K562 (cell line): Measurements from ENCODE around the gene SHFL. TPM values are rescaled to one million over a fixed set of nuclear protein-coding genes. Genes with fewer than 3 reads are reported as not detected.

Source experiments
- ATAC-seq: fragments of 200-7000 bp; cut with Tn5 transposase; 3 replicates; pipeline ENCODE4 v1.9.1; 2020; ENCODE audit warnings: moderate library complexity
- BruUV-seq: library from RNA; stranded (reverse); fragments of 400-500 nt; replicated peaks from 2 replicates; lab custom pipeline; 2021; lab: Mats Ljungman, UMichigan
- CTCF ChIA-PET: fragments of 300-600 bp; formaldehyde crosslinking; extraction: SDS; loops from one replicate; lab custom pipeline; 2021; ENCODE audit warnings: low intra/inter-chr PET ratio; lab: Yijun Ruan, JAX
- POLR2A ChIA-PET: fragments of 300-600, 350-650 bp; sonication (Branson Sonifier 250); formaldehyde crosslinking; extraction: SDS; loops from one replicate; lab custom pipeline; 2021; ENCODE audit warnings: antibody characterized with exemption, inconsistent platforms; lab: Yijun Ruan, JAX
- DNase-seq, 4 experiments: peaks; one replicate each; pipeline versions ENCODE4 v3.0.0 to v3.0.0-alpha.2; 2011 to 2018; ENCODE audit warnings: low spot score in 3 of 4, mixed read lengths in 3 of 4; ENCODE audit errors: extremely low read depth in 1 of 4
- FAIRE-seq: peaks from 2 replicates; lab custom pipeline; 2011; peaks lifted over from hg19 to GRCh38; lab: Jason Lieb, UNC
- H2AFZ ChIP-seq: 2 replicates; pipeline ENCODE4 v1.6.0; 2011; ENCODE audit warnings: low read depth, low read length, control low read depth, inconsistent platforms
- H3K27ac ChIP-seq: fragments of 200-600 bp; 3 replicates; pipeline ENCODE4 v1.8.0; 2011; ENCODE audit warnings: low read depth, mild to moderate bottlenecking, control low read depth, inconsistent platforms, low read length, moderate library complexity, mixed read lengths; ENCODE audit errors: extremely low read depth
- H3K27me3 ChIP-seq, 2 experiments: fragments of 300-600 bp in 1 of 2; 2 replicates in 1 of 2; 3 replicates in 1 of 2; pipeline versions ENCODE4 v1.6.0 to v1.8.0; 2011; ENCODE audit warnings: inconsistent platforms in 2 of 2, low read length in 2 of 2, mild to moderate bottlenecking in 1 of 2, mixed read lengths in 1 of 2, moderate library complexity in 1 of 2; ENCODE audit not compliant: control insufficient read depth in 2 of 2, insufficient read depth in 2 of 2
- H3K36me3 ChIP-seq: fragments of 300-600 bp; 3 replicates; pipeline ENCODE4 v1.8.0; 2011; ENCODE audit warnings: mild to moderate bottlenecking, low read length, inconsistent platforms; ENCODE audit not compliant: control insufficient read depth, insufficient read depth
- H3K4me1 ChIP-seq, 2 experiments: fragments of 200-600 bp in 1 of 2; replicated peaks in 1 of 2; 2 replicates in 1 of 2; 3 replicates in 1 of 2; pipeline versions ENCODE4 v1.5.1 to v1.8.0; 2011; ENCODE audit warnings: inconsistent platforms in 2 of 2, low read length in 2 of 2, mild to moderate bottlenecking in 1 of 2, mixed read lengths in 1 of 2, moderate library complexity in 1 of 2; ENCODE audit not compliant: control insufficient read depth in 2 of 2, insufficient read depth in 2 of 2
- H3K4me2 ChIP-seq: 2 replicates; pipeline ENCODE4 v1.6.1; 2011; ENCODE audit warnings: low read length, control low read depth, inconsistent platforms, mixed read lengths; ENCODE audit not compliant: insufficient read depth
- H3K4me3 ChIP-seq: fragments of 200-600 bp; sonication (generic), shearing (Covaris generic); 2 replicates; pipeline ENCODE4 v1.5.1; 2016; ENCODE audit warnings: control low read depth, inconsistent platforms
- H3K79me2 ChIP-seq: fragments of 200-600 bp; 3 replicates; pipeline ENCODE4 v1.8.0; 2011; ENCODE audit warnings: low read length, inconsistent platforms; ENCODE audit not compliant: control insufficient read depth, insufficient read depth
- H3K9ac ChIP-seq, 2 experiments: 2 replicates each; pipeline versions ENCODE4 v1.6.0 to v1.6.1; 2011; ENCODE audit warnings: low read depth in 2 of 2, low read length in 2 of 2, control low read depth in 1 of 2, inconsistent platforms in 1 of 2, mild to moderate bottlenecking in 1 of 2, mixed read lengths in 1 of 2; ENCODE audit not compliant: insufficient read depth in 1 of 2
- H3K9me1 ChIP-seq: one replicate; pipeline ENCODE4 v1.6.0; 2011; ENCODE audit warnings: inconsistent platforms, mild to moderate bottlenecking, low read length, moderate library complexity; ENCODE audit not compliant: control insufficient read depth, insufficient read depth
- H3K9me3 ChIP-seq: replicated peaks from 2 replicates; pipeline ENCODE4 v1.5.1; 2011; ENCODE audit warnings: low read depth, low read length, inconsistent platforms; ENCODE audit not compliant: control insufficient read depth, insufficient read depth
- H4K20me1 ChIP-seq: replicated peaks from 2 replicates; pipeline ENCODE4 v1.6.1; 2011; ENCODE audit warnings: low read length, inconsistent platforms, mixed read lengths; ENCODE audit not compliant: control insufficient read depth, insufficient read depth
- CHD2 ChIP-seq: IDR thresholded peaks from 2 replicates; pipeline ENCODE4 v1.6.1; 2011; ENCODE audit warnings: low read depth, low read length
- ELF4 ChIP-seq: fragments of 450-650 bp; formaldehyde crosslinking; IDR thresholded peaks from 2 replicates; pipeline ENCODE4 v1.4.0; 2022; ENCODE audit warnings: missing genetic modification characterization
- HLTF ChIP-seq: fragments of 450-650 bp; IDR thresholded peaks from 2 replicates; pipeline ENCODE4 v1.6.1; 2016
- MBD2 ChIP-seq: sonication (generic); IDR thresholded peaks from 2 replicates; pipeline ENCODE4 v1.6.1; 2016; ENCODE audit warnings: low read depth, borderline replicate concordance
- NCOR1 ChIP-seq: fragments of 450-650 bp; IDR thresholded peaks from 2 replicates; pipeline ENCODE4 v1.6.1; 2016; ENCODE audit warnings: mild to moderate bottlenecking, moderate library complexity
- NR4A1 ChIP-seq, 2 experiments: fragments of 250-450 bp in 1 of 2; fragments of 450-650 bp in 1 of 2; sonication (Bioruptor Pico) in 1 of 2; IDR thresholded peaks; 2 replicates each; pipeline versions ENCODE4 v1.4.0 to v1.6.1; 2016 to 2020; ENCODE audit warnings: mild to moderate bottlenecking in 2 of 2, missing compliant biosample characterization in 1 of 2, missing genetic modification characterization in 1 of 2, moderate library complexity in 1 of 2
- RNF2 ChIP-seq: sonication (generic); IDR thresholded peaks from 2 replicates; pipeline ENCODE4 v1.6.1; 2016
- SAFB ChIP-seq: fragments of 200-400 bp; formaldehyde crosslinking; IDR thresholded peaks from 2 replicates; pipeline ENCODE4 v1.6.1; 2017; ENCODE audit warnings: low read depth, low read length, borderline replicate concordance
- TAF7 ChIP-seq: fragments of 450-650 bp; IDR thresholded peaks from 2 replicates; pipeline ENCODE4 v1.6.1; 2016; ENCODE audit warnings: missing genetic modification characterization, missing compliant biosample characterization
- ZBTB17 ChIP-seq: fragments of 450-650 bp; formaldehyde crosslinking; IDR thresholded peaks from 2 replicates; pipeline ENCODE4 v1.4.0; 2020; ENCODE audit warnings: mild to moderate bottlenecking
- ZNF830 ChIP-seq: fragments of 250-450 bp; sonication (Bioruptor Pico); IDR thresholded peaks from 2 replicates; pipeline ENCODE4 v1.5.0; 2021; ENCODE audit warnings: mild to moderate bottlenecking
- WGBS: fragments of 100-300 bp; shearing (Covaris generic); methylation state at CpG from one replicate; pipeline ENCODE4 v1.1.6; 2016; ENCODE audit warnings: low coverage, mixed read lengths; ENCODE audit not compliant: insufficient coverage; ENCODE audit errors: missing lambda C conversion rate; 5-methylcytosine and 5-hydroxymethylcytosine counted together
- in situ Hi-C: fragments of 300-500 bp; cut with MboI; formaldehyde crosslinking; loops from 4 replicates; pipeline ENCODE4 v1.15.0; 2018; ENCODE audit warnings: inconsistent platforms, mixed read lengths
- intact Hi-C: fragments of 100-400 bp; cut with micrococcal nuclease; formaldehyde crosslinking; loops from 2 replicates; pipeline ENCODE4 v1.14.2; 2022
- polyA plus RNA-seq, 8 experiments: library from polyadenylated mRNA; depleted of rRNA in 4 of 8; stranded (reverse) in 5 of 8; unstranded in 3 of 8; fragments of >200 nt; fragmentation: Nextera tagmentation in 2 of 8; fragmentation: Illumina TruSeq in 1 of 8; extraction: Ambion mirVana in 2 of 8; extraction: Trizol in 1 of 8; gene quantifications; 2 replicates each; pipeline versions ENCODE4 v1.2.1 to v1.2.3, GENCODE V29; 2011 to 2014; ENCODE audit warnings: inconsistent platforms in 1 of 8, missing spikeins in 1 of 8
- total RNA-seq, 7 experiments: library from RNA; depleted of rRNA in 6 of 7; stranded (reverse); fragments of >200 nt in 6 of 7; fragmentation: Illumina TruSeq in 2 of 7; extraction: Trizol in 2 of 7; gene quantifications; 2 replicates each; pipeline versions ENCODE4 v1.2.1 to v1.2.3, GENCODE V29; 2011 to 2021; ENCODE audit warnings: low replicate concordance in 1 of 7
- TF ChIP-seq, protein P1 (sequence below): sonication (generic); formaldehyde crosslinking; IDR thresholded peaks from 2 replicates; pipeline ENCODE4 v1.8.0; 2022; ENCODE audit warnings: mild to moderate bottlenecking, missing genetic modification reagents
- TF ChIP-seq, protein P2 (sequence below), 2 experiments: fragments of 450-650 bp in 1 of 2; sonication (generic) in 1 of 2; formaldehyde crosslinking; conservative IDR thresholded peaks; 2 replicates each; pipeline versions ENCODE4 v1.4.0 to v1.8.1; 2020 to 2022; ENCODE audit warnings: mild to moderate bottlenecking in 1 of 2, missing genetic modification reagents in 1 of 2
- TF ChIP-seq, protein P3 (sequence below): fragments of 450-650 bp; formaldehyde crosslinking; IDR thresholded peaks from 2 replicates; pipeline ENCODE4 v1.4.0; 2022; ENCODE audit warnings: mild to moderate bottlenecking, moderate library complexity

Gene SHFL
- total and polyA plus RNA-seq, 9 of the 15 experiments (the other 6 are each of a cell fraction or from before 2014, with no cell fraction given) = 1.5 to 25.7 (median 13.0) TPM

DNA sequence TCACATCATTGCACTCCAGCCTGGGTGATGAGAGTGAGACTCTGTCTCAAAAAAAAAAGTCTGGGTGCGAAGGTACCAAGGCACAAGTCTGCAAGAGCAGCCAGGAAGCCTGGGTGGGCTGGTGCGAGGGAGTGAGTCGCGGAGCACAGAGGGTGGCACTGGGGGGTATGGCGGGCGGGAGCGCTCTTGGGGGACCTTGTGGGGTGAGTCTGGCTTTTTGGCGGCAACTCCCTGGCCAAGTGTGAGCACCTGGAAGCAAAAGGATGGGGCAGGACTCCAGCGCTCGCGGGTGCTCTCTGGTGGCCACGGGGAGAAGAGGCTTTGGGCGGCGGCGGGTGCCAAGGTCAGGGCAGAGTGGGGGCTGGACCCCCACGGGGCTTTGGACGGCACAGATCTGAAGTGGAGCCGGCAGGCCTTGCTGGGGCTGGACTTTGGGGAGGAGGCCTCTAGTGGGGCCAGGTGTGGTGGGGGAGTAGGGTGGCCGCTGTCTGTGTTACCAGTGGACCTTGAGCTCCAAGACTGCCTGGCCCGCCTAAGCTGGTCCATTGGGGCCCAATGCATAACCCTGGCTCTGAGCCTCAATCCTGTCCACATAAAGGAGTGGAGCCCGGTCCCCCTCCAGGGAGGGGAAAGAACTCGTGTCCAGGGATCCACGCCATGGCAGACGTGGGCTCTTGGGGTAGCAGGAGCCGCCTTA, 26.9 kb downstream of the SHFL start:
- BruUV-seq = no TSS peak
- Histone ChIP-seq H3K27ac (no peak overlapping the region), H3K4me2 (no peak overlapping the region), H3K36me3 (peaks cover 74% of the 10 kb centered on the region; the same call in 2 of the 3 replicates), H3K9ac (0 out of 4 replicates have a peak overlapping the region, but pooled peaks of 1 of the 2 experiments have one; percentile 31), H3K4me3 (no peak overlapping the region), H3K9me3 (no peaks in the 10 kb centered on the region), H3K4me1 (peaks cover 0 to 84% of the 10 kb centered on the region in 2 experiments; a peak in 3 of 5 replicates), H2AFZ (no peak overlapping the region), H3K9me1 (no peaks in the 10 kb centered on the region), H3K79me2 (peaks cover 14% of the 10 kb centered on the region), H3K27me3 (no peaks in the 10 kb centered on the region), H4K20me1 (no peaks in the 10 kb centered on the region; the same call in 1 of the 2 replicates)
- POLR2A ChIA-PET = interaction anchor here (0.6 to 1.9 kb wide), 6 partner anchors 9 to 304 kb away, joined by 3 to 7 read pairs (median 3); no protein-coding TSS in a partner anchor
- CTCF ChIA-PET = interaction anchor here (1.1 kb wide), 1 partner anchor 179 kb away, joined by 3 read pairs; no protein-coding TSS in a partner anchor
- in situ Hi-C loops = no loop called here
- 21% methylated on average over 17 of the region's 25 CpGs for WGBS
- peak; percentile 56 to 82 (median 60) for DNase-seq
- intact Hi-C loops = loop anchor here (1.0 to 5.0 kb wide), 2 partner anchors 39 to 181 kb away; no protein-coding TSS in a partner anchor
- peak; percentile 83 for ATAC-seq
- peak; percentile 29 for FAIRE-seq
- 0 out of 2 replicates have a peak, but pooled peaks have one; percentile 31 for TF ChIP-seq NR4A1 (CRISPR knock-in tag; IDR thresholded peaks at IDR 0.05)
- no peak for TF ChIP-seq NR4A1 (tag; IDR thresholded peaks at IDR 0.05)
- TF ChIP-seq TAF7 (tag) = no peak
- TF ChIP-seq CHD2 = no peak; the same call in 1 of the 2 replicates
- 0 out of 2 replicates have a peak, but pooled peaks have one; percentile 22 for TF ChIP-seq HLTF
- peak; percentile 76; the same call in 1 of the 2 replicates for TF ChIP-seq ZNF830
- TF ChIP-seq, protein P1, sequence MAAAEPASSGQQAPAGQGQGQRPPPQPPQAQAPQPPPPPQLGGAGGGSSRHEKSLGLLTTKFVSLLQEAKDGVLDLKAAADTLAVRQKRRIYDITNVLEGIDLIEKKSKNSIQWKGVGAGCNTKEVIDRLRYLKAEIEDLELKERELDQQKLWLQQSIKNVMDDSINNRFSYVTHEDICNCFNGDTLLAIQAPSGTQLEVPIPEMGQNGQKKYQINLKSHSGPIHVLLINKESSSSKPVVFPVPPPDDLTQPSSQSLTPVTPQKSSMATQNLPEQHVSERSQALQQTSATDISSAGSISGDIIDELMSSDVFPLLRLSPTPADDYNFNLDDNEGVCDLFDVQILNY (CRISPR knock-in tag) = 0 out of 2 replicates have a peak, but pooled peaks have one; percentile 23
- TF ChIP-seq, protein P2, sequence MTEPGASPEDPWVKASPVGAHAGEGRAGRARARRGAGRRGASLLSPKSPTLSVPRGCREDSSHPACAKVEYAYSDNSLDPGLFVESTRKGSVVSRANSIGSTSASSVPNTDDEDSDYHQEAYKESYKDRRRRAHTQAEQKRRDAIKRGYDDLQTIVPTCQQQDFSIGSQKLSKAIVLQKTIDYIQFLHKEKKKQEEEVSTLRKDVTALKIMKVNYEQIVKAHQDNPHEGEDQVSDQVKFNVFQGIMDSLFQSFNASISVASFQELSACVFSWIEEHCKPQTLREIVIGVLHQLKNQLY (CRISPR knock-in tag; conservative IDR thresholded peaks at IDR 0.05) = 0 out of 4 replicates have a peak, but pooled peaks of 1 of the 2 experiments have one; percentile 61
- 0 out of 2 replicates have a peak, but pooled peaks have one; percentile 11 for TF ChIP-seq MBD2
- no peak for TF ChIP-seq RNF2
- TF ChIP-seq NCOR1 = peak; percentile 28; the same call in 1 of the 2 replicates
- peak; percentile 12; the same call in 1 of the 2 replicates for TF ChIP-seq SAFB
- peak; percentile 63; the same call in 1 of the 2 replicates for TF ChIP-seq ELF4
- TF ChIP-seq, protein P3, sequence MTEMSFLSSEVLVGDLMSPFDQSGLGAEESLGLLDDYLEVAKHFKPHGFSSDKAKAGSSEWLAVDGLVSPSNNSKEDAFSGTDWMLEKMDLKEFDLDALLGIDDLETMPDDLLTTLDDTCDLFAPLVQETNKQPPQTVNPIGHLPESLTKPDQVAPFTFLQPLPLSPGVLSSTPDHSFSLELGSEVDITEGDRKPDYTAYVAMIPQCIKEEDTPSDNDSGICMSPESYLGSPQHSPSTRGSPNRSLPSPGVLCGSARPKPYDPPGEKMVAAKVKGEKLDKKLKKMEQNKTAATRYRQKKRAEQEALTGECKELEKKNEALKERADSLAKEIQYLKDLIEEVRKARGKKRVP = no peak
- peak; percentile 55; the same call in 1 of the 2 replicates for TF ChIP-seq ZBTB17 (CRISPR knock-in tag)
